GM12878 (cell line): ENCODE measurements around the gene STX3. TPM values are rescaled to one million over a fixed set of nuclear protein-coding genes. Genes with fewer than 3 reads are reported as not detected.
A peak's percentile ranks its signal among the peaks of the same experiment; 100 is the strongest.

Experiments
- ATAC-seq: fragments of 200-7000 bp; cut with Tn5 transposase; 3 replicates; pipeline ENCODE4 v1.9.1; 2020; ENCODE audit warnings: mild to moderate bottlenecking, moderate library complexity
- BruUV-seq: library from RNA; stranded (reverse); fragments of 400-500 nt; replicated peaks from 2 replicates; lab custom pipeline; 2021; lab: Mats Ljungman, UMichigan
- CTCF ChIA-PET: fragments of 300-600 bp; sonication (Branson Sonifier 250); formaldehyde crosslinking; extraction: SDS; loops from one replicate; lab custom pipeline; 2021; ENCODE audit warnings: inconsistent platforms; lab: Yijun Ruan, JAX
- POLR2A ChIA-PET: fragments of 350-600 bp; formaldehyde crosslinking; extraction: SDS; loops from one replicate; lab custom pipeline; 2021; ENCODE audit warnings: inconsistent platforms; lab: Charles Lee
- RAD21 ChIA-PET: fragments of 300-600 bp; sonication (Branson Sonifier 250); formaldehyde crosslinking; loops from one replicate; lab custom pipeline; 2023; ENCODE audit warnings: antibody characterized with exemption; ENCODE audit not compliant: unreplicated experiment; lab: Charles Lee
- SMC1A ChIA-PET: fragments of 300-600 bp; sonication (Branson Sonifier 250); formaldehyde crosslinking; loops from one replicate; lab custom pipeline; 2023; ENCODE audit not compliant: unreplicated experiment, uncharacterized antibody; lab: Charles Lee
- DNase-seq: peaks from one replicate; pipeline ENCODE4 v3.0.0-alpha.2; 2011; ENCODE audit warnings: low read depth, low spot score
- FAIRE-seq: peaks from 3 replicates; lab custom pipeline; 2011; peaks lifted over from hg19 to GRCh38; lab: Jason Lieb, UNC
- H2AFZ ChIP-seq: 2 replicates; pipeline ENCODE4 v1.6.0; 2011; ENCODE audit warnings: low read depth, low read length, control low read depth; ENCODE audit not compliant: control insufficient read depth
- H3K27ac ChIP-seq: 2 replicates; pipeline ENCODE4 v1.5.1; 2011; ENCODE audit warnings: control low read depth; ENCODE audit not compliant: control insufficient read depth, insufficient read depth
- H3K27me3 ChIP-seq, 2 experiments: replicated peaks in 1 of 2; 2 replicates each; pipeline versions ENCODE4 v1.6.0 to v1.6.1; 2011; ENCODE audit warnings: low read length in 1 of 2; ENCODE audit not compliant: control insufficient read depth in 2 of 2, insufficient read depth in 2 of 2
- H3K36me3 ChIP-seq, 2 experiments: 2 replicates each; pipeline ENCODE4 v1.5.1; 2011; ENCODE audit warnings: low read length in 1 of 2; ENCODE audit not compliant: control insufficient read depth in 2 of 2, insufficient read depth in 2 of 2
- H3K4me1 ChIP-seq: 2 replicates; pipeline ENCODE4 v1.6.1; 2011; ENCODE audit warnings: mild to moderate bottlenecking, low read length, moderate library complexity, mixed read lengths; ENCODE audit not compliant: control insufficient read depth, insufficient read depth
- H3K4me2 ChIP-seq: 2 replicates; pipeline ENCODE4 v1.6.0; 2011; ENCODE audit warnings: control low read depth; ENCODE audit not compliant: control insufficient read depth, insufficient read depth
- H3K4me3 ChIP-seq: fragments of 200-600 bp; sonication (generic); 2 replicates; pipeline ENCODE4 v1.5.1; 2016
- H3K79me2 ChIP-seq: 2 replicates; pipeline ENCODE4 v1.6.0; 2011; ENCODE audit warnings: low read length; ENCODE audit not compliant: control insufficient read depth, insufficient read depth
- H3K9ac ChIP-seq: 2 replicates; pipeline ENCODE4 v1.8.0; 2011; ENCODE audit warnings: low read length, control low read depth, mixed read lengths; ENCODE audit not compliant: control insufficient read depth, insufficient read depth
- H3K9me3 ChIP-seq: replicated peaks from 3 replicates; pipeline ENCODE4 v1.5.1; 2011; ENCODE audit warnings: mild to moderate bottlenecking, low read length; ENCODE audit not compliant: control insufficient read depth, insufficient read depth
- H4K20me1 ChIP-seq: 2 replicates; pipeline ENCODE4 v1.6.0; 2011; ENCODE audit not compliant: control insufficient read depth, insufficient read depth
- E2F8 ChIP-seq: fragments of 450-650 bp; IDR thresholded peaks from 2 replicates; pipeline ENCODE4 v1.6.1; 2018; ENCODE audit warnings: mild to moderate bottlenecking, low read depth, moderate library complexity; ENCODE audit not compliant: partially characterized antibody
- HDGF ChIP-seq: fragments of 450-650 bp; IDR thresholded peaks from 2 replicates; pipeline ENCODE4 v1.6.1; 2016; ENCODE audit warnings: antibody characterized with exemption
- MAX ChIP-seq: IDR thresholded peaks from 2 replicates; pipeline ENCODE4 v1.6.1; 2012; ENCODE audit warnings: low read depth, low read length, improper control_type of control experiment
- RAD51 ChIP-seq: fragments of 450-650 bp; IDR thresholded peaks from 2 replicates; pipeline ENCODE4 v1.6.1; 2016; ENCODE audit warnings: moderate library complexity, mild to moderate bottlenecking, inconsistent platforms
- SRF ChIP-seq, 2 experiments: IDR thresholded peaks; 2 replicates each; pipeline ENCODE4 v1.6.1; 2011; ENCODE audit warnings: low read depth in 2 of 2, low read length in 2 of 2, mild to moderate bottlenecking in 1 of 2, moderate library complexity in 1 of 2
- ZZZ3 ChIP-seq: IDR thresholded peaks from 2 replicates; pipeline ENCODE4 v1.6.1; 2011; ENCODE audit warnings: low read depth; ENCODE audit not compliant: control insufficient read depth, insufficient read length
- WGBS: methylation state at CpG from one replicate; pipeline ENCODE4 v1.1.6; 2016; ENCODE audit warnings: low lambda C conversion rate; ENCODE audit not compliant: insufficient replicate concordance, insufficient coverage; ENCODE audit errors: missing lambda C conversion rate; 5-methylcytosine and 5-hydroxymethylcytosine counted together
- in situ Hi-C: fragments of 300-500 bp; cut with MboI; formaldehyde crosslinking; loops from 9 replicates; pipeline ENCODE4 v1.14.3; 2018; ENCODE audit warnings: mixed read lengths
- intact Hi-C: fragments of 100-400 bp; cut with micrococcal nuclease; formaldehyde crosslinking; loops from one replicate; pipeline ENCODE4 v1.14.2; 2022; ENCODE audit not compliant: unreplicated experiment
- polyA plus RNA-seq, 11 experiments: library from polyadenylated mRNA; depleted of rRNA in 4 of 11; unstranded in 6 of 11; stranded (reverse) in 5 of 11; fragments of >200 nt; fragmentation: Nextera tagmentation in 4 of 11; fragmentation: Illumina TruSeq in 1 of 11; extraction: Ambion mirVana in 4 of 11; extraction: Trizol in 1 of 11; gene quantifications; 1 replicate in 1 of 11; 2 replicates in 10 of 11; pipeline versions ENCODE4 v1.2.1 to v1.2.3, GENCODE V29; 2011 to 2016; ENCODE audit warnings: inconsistent platforms in 2 of 11, missing spikeins in 2 of 11, low read depth in 1 of 11
- total RNA-seq, 4 experiments: library from RNA; depleted of rRNA in 3 of 4; stranded (reverse); fragments of >200 nt in 3 of 4; fragmentation: Illumina TruSeq in 1 of 4; extraction: Trizol in 1 of 4; gene quantifications; 2 replicates each; pipeline versions ENCODE4 v1.2.1 to v1.2.3, GENCODE V29; 2013 to 2021

The STX3 gene
- total and polyA plus RNA-seq, 10 of the 15 experiments (the other 5 are each of a cell fraction or from before 2014, with no cell fraction given) = 0.11 to 2.5 (median 1.1) TPM

DNA sequence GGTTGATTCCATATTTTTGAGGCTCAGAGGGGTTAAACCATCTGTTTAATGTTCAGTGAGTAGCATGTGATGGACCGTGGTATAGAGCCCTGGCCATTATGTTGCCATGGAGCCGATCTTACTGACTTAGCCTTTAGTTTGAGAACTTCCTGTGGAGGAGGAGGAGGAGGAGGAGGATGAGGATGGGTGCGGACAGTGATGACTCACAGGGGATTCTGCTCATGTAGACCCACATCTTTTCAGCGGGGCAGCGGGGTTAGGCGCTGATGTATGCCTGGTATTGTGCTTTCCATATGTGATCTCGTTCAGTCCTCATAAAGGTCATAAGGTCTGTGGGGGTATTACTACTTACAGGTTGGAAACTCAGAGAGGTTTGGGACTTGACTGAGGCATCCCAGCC is 13.9 kb downstream of the STX3 start (continued):
- no peak for TF ChIP-seq ZZZ3
- TF ChIP-seq E2F8 = no peak
- no peak for TF ChIP-seq MAX
- TF ChIP-seq RAD51 = no peak

DNA sequence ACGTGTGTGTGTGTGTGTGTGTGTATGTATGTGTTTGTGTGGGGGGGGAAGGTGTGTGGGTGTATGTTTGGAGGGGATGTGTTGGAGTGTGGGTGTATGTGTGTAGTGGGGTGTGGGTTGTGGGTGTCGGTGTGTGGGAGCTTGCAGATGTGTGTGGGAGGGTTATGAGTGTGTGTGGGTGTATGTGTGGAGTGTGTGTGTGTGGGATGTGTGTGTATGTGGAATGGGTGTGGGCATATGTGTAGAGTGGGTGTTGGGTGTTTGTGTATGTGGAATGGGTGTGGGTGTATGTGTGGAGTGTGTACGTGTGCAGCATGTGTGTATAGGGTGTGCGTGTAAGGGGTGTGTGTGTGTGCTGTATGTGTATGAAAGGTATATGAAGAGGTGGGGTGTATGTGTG is 14.7 kb downstream of the STX3 start:
- in situ Hi-C loops = loop anchor here (5.0 kb wide), 1 partner anchor 48 kb away; no protein-coding TSS in a partner anchor
- no peaks in the 10 kb centered on the region for H4K20me1 ChIP-seq
- H3K9me3 ChIP-seq = no peaks in the 10 kb centered on the region
- intact Hi-C loops = loop anchor here (5.0 kb wide), 1 partner anchor 262 kb away; no protein-coding TSS in a partner anchor
- no peaks in the 10 kb centered on the region; a peak in 1 of 4 replicates for H3K27me3 ChIP-seq
- H3K27ac ChIP-seq = no peak overlapping the region
- SMC1A ChIA-PET = interaction anchor here (1.2 kb wide), 1 partner anchor 15 kb away, joined by 3 read pairs; no protein-coding TSS in a partner anchor
- H3K36me3 ChIP-seq = no peaks in the 10 kb centered on the region
- peaks cover 5% of the 10 kb centered on the region for H3K4me1 ChIP-seq
- no peak overlapping the region for H3K4me2 ChIP-seq
- H2AFZ ChIP-seq = no peak overlapping the region
- CTCF ChIA-PET = no interaction called here
- H3K4me3 ChIP-seq = no peak overlapping the region
- no peak for DNase-seq
- no peak overlapping the region for H3K9ac ChIP-seq
- H3K79me2 ChIP-seq = no peaks in the 10 kb centered on the region
- TF ChIP-seq SRF (IDR thresholded peaks at IDR 0.05; ENCODE audit: low read depth in 2 of 2, low read length in 2 of 2) (no peak), HDGF (0 out of 2 replicates have a peak, but pooled peaks have one; percentile 32)
- TF ChIP-seq, all 136 proteins: peak for 1
- WGBS = 79% methylated on average over 4 of the region's 4 CpGs
- ChIA-PET RAD21 (no interaction called here), POLR2A (no interaction called here)
- no peak for ATAC-seq
- FAIRE-seq = no peak
- no TSS peak for BruUV-seq
